Gastroesophageal sphincter (tissue), 3 donors: ENCODE measurements around the gene BCL2L1.

ENCODE experiments used
- POLR2A ChIP-seq, 2 donors: fragments of 450-650 bp; IDR thresholded peaks; one replicate each; pipeline ENCODE4 v1.6.1; 2017; ENCODE audit warnings: antibody characterized with exemption in 2 of 2, mild to moderate bottlenecking in 2 of 2, moderate library complexity in 1 of 2
- POLR2AphosphoS5 ChIP-seq: sonication (generic); formaldehyde crosslinking; IDR thresholded peaks from one replicate; pipeline ENCODE4 v1.6.1; 2017; ENCODE audit warnings: antibody characterized with exemption
- TF ChIP-seq, protein P1 (sequence below), 4 experiments: fragments of 200-600 bp in 2 of 4; fragments of 450-650 bp in 2 of 4; sonication (generic) in 1 of 4; IDR thresholded peaks; one replicate each; pipeline ENCODE4 v1.5.1; 2017 to 2019; ENCODE audit warnings: antibody characterized with exemption in 4 of 4, mild to moderate bottlenecking in 2 of 4, moderate library complexity in 2 of 4

- TF ChIP-seq, protein P1, sequence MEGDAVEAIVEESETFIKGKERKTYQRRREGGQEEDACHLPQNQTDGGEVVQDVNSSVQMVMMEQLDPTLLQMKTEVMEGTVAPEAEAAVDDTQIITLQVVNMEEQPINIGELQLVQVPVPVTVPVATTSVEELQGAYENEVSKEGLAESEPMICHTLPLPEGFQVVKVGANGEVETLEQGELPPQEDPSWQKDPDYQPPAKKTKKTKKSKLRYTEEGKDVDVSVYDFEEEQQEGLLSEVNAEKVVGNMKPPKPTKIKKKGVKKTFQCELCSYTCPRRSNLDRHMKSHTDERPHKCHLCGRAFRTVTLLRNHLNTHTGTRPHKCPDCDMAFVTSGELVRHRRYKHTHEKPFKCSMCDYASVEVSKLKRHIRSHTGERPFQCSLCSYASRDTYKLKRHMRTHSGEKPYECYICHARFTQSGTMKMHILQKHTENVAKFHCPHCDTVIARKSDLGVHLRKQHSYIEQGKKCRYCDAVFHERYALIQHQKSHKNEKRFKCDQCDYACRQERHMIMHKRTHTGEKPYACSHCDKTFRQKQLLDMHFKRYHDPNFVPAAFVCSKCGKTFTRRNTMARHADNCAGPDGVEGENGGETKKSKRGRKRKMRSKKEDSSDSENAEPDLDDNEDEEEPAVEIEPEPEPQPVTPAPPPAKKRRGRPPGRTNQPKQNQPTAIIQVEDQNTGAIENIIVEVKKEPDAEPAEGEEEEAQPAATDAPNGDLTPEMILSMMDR (IDR thresholded peaks at IDR 0.05), result no peak
- no peak for TF ChIP-seq POLR2AphosphoS5
- TF ChIP-seq POLR2A (IDR thresholded peaks at IDR 0.05), result no peak
Measured at GRCh38 chr20:31680286-31681127, 42.2 kb downstream of the BCL2L1 start.
